T-helper 2 cell treated with Interferon-gamma antibody and Interleukin-4, amounts not matched to agents 5 μg/mL and 100 μg/mL, for 36 hours (primary cell): ENCODE measurements around the gene DHCR7.
A peak's percentile ranks its signal among the peaks of the same experiment; 100 is the strongest.

Experiments
- DNase-seq: peaks from one replicate; pipeline ENCODE4 v3.0.0; 2021; ENCODE audit warnings: low spot score
- H3K27ac Mint-ChIP-seq: one replicate; pipeline ENCODE4 v1.8.0; 2021; ENCODE audit warnings: mild to moderate bottlenecking, mixed read lengths
- H3K27me3 Mint-ChIP-seq: one replicate; pipeline ENCODE4 v1.8.0; 2021; ENCODE audit warnings: low read depth, mixed read lengths
- H3K36me3 Mint-ChIP-seq: one replicate; pipeline ENCODE4 v1.8.0; 2021; ENCODE audit warnings: low read depth, mixed read lengths
- H3K4me1 Mint-ChIP-seq: one replicate; pipeline ENCODE4 v1.8.0; 2021; ENCODE audit warnings: low read depth, mixed read lengths
- H3K4me3 Mint-ChIP-seq: one replicate; pipeline ENCODE4 v1.8.0; 2022; ENCODE audit warnings: mild to moderate bottlenecking, moderate library complexity, mixed read lengths
- H3K9me3 Mint-ChIP-seq: one replicate; pipeline ENCODE4 v1.8.0; 2021; ENCODE audit warnings: mixed read lengths

The DHCR7 gene

DNA sequence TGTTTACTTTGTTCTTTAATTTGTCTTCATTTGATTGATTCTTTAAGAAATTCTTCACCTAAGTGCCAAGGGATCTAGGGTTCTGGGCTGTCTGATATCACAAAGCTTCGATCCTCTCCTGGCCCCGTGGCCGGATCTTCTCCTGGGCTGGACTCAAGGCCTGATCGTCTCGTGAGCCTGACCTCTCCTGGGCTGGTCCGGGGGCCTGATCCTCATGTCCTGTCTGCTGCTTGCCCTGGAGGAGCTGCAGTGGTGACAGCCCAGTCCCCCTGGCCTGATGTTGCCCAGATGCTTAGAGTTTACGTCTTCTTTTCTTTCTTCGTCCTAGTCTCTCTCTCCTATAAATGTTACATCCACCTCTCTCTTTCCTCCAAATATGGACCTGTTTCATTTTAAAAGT is 8.1 kb upstream of the DHCR7 start:
- Mint-ChIP-seq H3K27me3 (no peaks in the 10 kb centered on the region), H3K4me1 (peaks cover 37% of the 10 kb centered on the region), H3K9me3 (no peaks in the 10 kb centered on the region), H3K4me3 (no peak overlapping the region), H3K27ac (no peak overlapping the region), H3K36me3 (peaks cover 39% of the 10 kb centered on the region)
- DNase-seq: no peak

DNA sequence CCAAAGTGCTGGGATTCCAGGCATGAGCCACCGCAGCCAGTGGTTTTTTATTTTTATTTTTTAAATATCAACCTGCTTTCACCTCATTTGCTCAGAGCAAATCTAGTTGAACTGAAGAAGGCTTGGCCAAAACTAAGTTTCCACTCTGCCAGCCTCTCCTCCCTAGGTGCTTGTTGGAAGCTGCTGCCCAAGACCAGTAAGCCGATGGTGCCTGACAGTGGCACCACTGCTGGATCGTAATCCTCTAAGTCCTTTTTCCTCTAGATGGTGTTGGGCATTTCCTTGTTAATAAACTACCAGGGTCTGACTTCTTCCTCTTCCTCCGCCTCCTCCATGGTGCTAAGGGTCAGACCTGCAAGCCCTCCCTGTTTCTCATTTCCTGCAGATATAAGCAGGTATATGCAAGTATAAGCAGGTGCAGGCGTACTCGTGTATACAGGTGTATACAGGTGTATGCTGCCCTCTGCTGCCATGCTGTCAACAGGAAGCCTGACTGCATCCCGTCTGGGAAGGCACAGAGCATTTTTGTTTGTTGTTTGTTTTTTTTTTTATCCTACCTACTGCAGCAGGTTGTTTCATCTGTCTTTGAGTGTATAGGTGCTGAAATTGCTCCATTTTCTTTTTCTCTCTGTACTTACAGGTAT is 6.4 kb upstream of the DHCR7 start:
- DNase-seq: no peak
- H3K4me3 Mint-ChIP-seq: peak overlapping the region; percentile 90
- H3K27me3 Mint-ChIP-seq: no peaks in the 10 kb centered on the region
- H3K9me3 Mint-ChIP-seq: no peaks in the 10 kb centered on the region
- H3K4me1 Mint-ChIP-seq: peaks cover 51% of the 10 kb centered on the region
- H3K36me3 Mint-ChIP-seq: peaks cover 24% of the 10 kb centered on the region
- H3K27ac Mint-ChIP-seq: peak overlapping the region; percentile 77

DNA sequence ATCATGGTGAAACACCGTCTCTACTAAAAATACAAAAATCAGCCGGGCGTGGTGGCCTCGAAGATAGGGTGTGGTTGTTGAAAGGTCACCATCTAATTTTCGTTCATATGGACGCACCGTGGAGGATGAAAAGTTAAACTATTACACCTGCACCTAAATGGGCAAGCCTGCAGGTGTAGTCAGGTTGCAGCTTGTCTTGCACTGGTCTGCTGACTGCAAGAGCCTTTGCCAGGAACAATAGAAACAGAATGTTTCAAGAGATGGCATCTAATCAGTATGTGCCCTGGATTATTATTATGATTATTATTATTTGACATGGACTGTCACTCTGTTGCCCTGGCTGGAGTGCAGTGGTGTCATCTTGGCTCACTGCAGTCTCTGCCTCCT is 5.7 kb upstream of the DHCR7 start:
- peaks cover 56% of the 10 kb centered on the region for H3K4me1 Mint-ChIP-seq
- DNase-seq: no peak
- no peaks in the 10 kb centered on the region for H3K9me3 Mint-ChIP-seq
- H3K36me3 Mint-ChIP-seq: peaks cover 22% of the 10 kb centered on the region
- H3K4me3 Mint-ChIP-seq: peak overlapping the region; percentile 90
- H3K27me3 Mint-ChIP-seq: no peaks in the 10 kb centered on the region
- H3K27ac Mint-ChIP-seq: peak overlapping the region; percentile 82

DNA sequence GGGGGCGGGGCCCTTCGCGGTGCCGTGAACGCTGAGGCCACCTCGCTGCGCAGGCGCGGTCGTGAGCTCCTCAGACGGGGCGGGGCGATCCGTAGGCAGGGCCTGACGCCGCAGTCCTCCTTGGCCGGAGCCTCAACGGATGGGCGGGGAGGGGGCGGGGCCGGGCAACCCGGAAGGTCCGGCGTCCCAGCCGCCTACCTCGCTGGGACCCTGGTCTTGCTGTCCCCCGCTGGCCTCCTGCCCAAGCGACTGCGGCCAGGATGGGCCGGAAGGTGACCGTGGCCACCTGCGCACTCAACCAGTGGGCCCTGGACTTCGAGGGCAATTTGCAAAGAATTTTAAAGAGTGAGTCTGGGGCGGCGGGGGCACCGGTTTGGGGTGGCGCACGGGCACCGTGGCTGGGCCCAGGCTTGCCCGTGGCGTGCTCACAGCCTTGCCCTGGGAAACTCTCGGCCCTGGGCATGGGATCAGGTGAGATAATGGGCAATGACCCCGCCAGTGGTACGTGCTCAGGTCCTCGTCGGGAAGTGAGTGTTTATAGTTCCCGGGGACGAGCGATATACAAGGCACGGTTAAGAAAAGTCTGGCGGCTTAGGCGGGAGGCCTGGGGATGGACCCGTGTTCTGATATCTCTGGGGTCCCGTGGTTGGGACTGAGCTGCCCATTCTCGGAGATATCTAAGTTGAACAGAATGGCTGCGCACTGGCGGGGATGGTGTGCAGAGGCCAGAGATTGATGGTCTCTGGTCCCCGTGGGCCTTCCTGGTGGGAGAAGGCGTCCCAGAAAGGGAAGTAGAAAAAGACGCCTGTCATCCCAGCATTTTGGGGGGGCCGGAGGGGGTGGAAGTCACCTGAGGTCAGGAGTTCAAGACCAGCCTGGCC is 5.1 kb upstream of the DHCR7 start, which contains the start of gene NADSYN1:
NADSYN1 (plus strand) TSS at position 167 of the 881 bp plus-strand sequence; CDS start at position 261, 94 bp downstream.
- Mint-ChIP-seq H3K4me3 (peak within 1 kb of the TSS; percentile 90), H3K9me3 (no peaks in the 10 kb centered on the region), H3K4me1 (peaks cover 56% of the 10 kb centered on the region), H3K27ac (peak within 1 kb of the TSS; percentile 94), H3K36me3 (peaks cover 22% of the 10 kb centered on the region), H3K27me3 (no peaks in the 10 kb centered on the region)
- peak; percentile 93 for DNase-seq

DNA sequence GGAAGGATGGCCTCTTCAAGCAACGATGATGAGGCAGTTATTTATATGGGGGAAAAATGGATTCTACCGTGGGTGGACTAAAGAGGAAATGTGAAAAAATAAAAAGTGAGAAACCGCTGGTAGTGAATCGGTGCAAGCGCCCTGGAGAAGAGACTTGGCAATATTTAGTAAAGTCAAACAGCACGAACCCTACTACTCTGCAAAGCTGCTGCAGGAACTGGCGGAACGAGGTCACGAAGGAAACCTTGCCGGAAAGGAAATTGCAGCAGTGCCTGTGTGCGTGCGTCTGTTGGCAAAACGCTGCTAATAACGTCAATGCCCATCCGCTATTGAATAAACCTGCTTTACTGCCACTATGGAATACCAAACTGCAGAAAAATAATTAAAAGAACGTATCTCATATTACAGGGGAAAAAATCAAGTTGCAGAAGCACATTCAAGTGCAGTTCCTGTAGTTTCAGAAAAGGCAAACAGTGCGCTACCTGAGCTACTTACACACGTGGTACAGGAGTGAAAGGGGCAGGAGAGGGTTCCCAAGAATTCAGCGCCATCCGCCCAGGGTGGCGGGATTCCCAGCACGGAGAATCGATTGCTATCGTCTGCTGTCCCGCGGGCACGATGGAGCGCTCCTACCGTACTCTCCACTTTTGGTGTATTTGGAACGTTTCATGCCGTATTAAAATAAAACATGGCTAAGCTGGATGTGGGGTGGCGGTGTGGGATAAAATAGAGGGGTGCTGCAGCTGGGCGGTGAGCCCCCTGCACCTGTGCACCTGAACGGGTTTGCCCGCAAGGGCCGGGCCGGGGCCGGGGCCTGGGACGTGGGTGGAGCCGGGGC is 4.2 kb upstream of the DHCR7 start:
- Mint-ChIP-seq H3K9me3 (no peaks in the 10 kb centered on the region), H3K27me3 (no peaks in the 10 kb centered on the region), H3K4me3 (peak overlapping the region; percentile 90), H3K36me3 (peaks cover 17% of the 10 kb centered on the region), H3K4me1 (peaks cover 56% of the 10 kb centered on the region), H3K27ac (peak overlapping the region; percentile 94)
- peak; percentile 42 for DNase-seq

DNA sequence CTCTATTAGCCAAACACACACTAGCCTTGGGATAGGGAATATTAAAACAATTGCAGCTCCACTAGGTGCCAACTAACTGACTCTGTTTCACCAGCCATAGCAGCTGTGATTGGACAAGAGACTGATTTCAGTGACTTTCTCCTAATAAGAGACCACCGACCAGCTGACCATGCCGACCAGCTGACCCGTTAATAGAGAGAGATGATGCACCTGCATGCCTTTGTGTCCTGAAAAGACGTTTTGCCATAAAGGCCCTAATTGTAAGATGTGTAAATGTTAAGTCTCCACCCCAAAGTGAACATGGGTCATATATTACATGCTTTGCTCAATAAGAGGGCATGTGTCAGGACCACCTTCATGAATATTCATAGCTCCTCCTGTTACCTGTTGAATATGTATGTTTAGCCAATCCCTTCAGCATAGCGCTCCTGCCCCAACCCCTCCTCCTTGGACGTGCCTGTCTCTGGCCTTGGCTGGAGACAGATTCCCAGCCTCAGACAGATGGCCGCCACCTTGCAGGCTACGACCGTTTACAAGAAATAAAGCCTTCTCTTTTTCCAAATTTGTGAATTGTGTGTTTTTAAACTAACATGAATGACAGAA is 3.5 kb upstream of the DHCR7 start:
- Mint-ChIP-seq H3K4me1 (peaks cover 60% of the 10 kb centered on the region), H3K27ac (peak overlapping the region; percentile 94), H3K36me3 (peaks cover 21% of the 10 kb centered on the region), H3K4me3 (peak overlapping the region; percentile 90), H3K27me3 (no peaks in the 10 kb centered on the region), H3K9me3 (no peaks in the 10 kb centered on the region)
- DNase-seq: peak; percentile 16

DNA sequence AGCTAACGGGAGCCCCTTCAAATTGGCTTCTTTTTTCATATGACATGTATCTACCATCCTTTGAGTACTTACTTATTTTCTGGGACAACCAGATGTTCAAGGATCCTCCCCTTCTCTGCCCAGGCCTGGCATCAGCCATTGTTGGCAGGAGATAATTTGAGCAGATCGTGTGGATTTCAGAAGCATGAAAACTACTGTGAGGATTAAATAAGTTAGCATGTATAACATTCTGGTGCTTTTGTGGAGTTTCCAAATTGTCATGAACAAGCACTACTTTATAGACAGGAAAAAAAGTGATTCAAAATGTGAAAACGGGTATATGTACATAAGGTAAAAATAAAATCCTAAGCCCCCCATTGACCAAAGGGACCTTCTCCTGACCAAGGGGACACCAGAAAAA is 2.7 kb upstream of the DHCR7 start:
- peak overlapping the region; percentile 94 for H3K27ac Mint-ChIP-seq
- H3K4me1 Mint-ChIP-seq: peaks cover 61% of the 10 kb centered on the region
- H3K27me3 Mint-ChIP-seq: no peaks in the 10 kb centered on the region
- peak overlapping the region; percentile 90 for H3K4me3 Mint-ChIP-seq
- no peak for DNase-seq
- H3K9me3 Mint-ChIP-seq: peaks cover 7% of the 10 kb centered on the region
- H3K36me3 Mint-ChIP-seq: peaks cover 26% of the 10 kb centered on the region

DNA sequence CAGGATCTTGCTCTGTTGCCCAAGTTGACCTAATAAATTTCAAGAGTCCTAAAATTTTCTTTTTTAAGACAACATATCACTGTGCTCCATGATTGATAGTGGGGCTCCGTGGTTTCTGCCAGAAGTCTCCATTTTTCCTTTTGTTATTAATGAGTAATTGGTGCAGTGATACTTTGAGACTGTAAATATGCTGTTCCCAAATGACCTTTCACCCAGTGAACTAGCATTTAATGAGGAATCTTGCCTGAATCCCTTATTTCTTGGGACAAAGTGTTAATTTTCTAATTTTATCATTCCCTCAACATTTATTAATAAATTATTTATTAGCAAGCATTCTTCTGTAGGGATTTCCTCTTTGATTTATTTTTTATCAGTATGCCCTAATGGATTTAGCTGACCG is 2.3 kb upstream of the DHCR7 start:
- peak overlapping the region; percentile 94 for H3K27ac Mint-ChIP-seq
- peaks cover 61% of the 10 kb centered on the region for H3K4me1 Mint-ChIP-seq
- peak overlapping the region; percentile 90 for H3K4me3 Mint-ChIP-seq
- peaks cover 9% of the 10 kb centered on the region for H3K9me3 Mint-ChIP-seq
- DNase-seq: no peak
- H3K27me3 Mint-ChIP-seq: no peaks in the 10 kb centered on the region
- H3K36me3 Mint-ChIP-seq: peaks cover 27% of the 10 kb centered on the region

DNA sequence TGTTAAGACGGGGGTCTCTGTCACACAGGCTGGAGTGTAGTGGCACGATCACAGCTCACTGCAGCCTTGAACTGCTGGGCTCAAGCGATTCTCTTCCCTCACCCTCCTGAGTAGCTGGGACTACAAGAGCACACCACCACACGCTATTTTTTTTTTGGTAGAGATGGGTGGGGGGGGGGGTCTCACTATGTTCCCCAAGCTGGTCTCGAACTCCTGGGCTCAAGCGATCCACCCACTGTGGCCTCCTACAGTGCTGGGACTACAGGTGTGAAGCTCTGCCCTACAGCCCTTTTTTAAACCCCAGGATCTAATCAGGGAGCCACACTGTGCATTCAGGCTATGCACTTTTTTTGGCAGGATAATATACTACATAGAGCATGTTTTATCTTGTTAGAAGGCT is 1.4 kb upstream of the DHCR7 start:
- Mint-ChIP-seq H3K4me1 (peaks cover 55% of the 10 kb centered on the region), H3K27me3 (no peaks in the 10 kb centered on the region), H3K27ac (peak overlapping the region; percentile 85), H3K4me3 (peak overlapping the region; percentile 97), H3K36me3 (peaks cover 28% of the 10 kb centered on the region), H3K9me3 (peaks cover 9% of the 10 kb centered on the region)
- DNase-seq: no peak

DNA sequence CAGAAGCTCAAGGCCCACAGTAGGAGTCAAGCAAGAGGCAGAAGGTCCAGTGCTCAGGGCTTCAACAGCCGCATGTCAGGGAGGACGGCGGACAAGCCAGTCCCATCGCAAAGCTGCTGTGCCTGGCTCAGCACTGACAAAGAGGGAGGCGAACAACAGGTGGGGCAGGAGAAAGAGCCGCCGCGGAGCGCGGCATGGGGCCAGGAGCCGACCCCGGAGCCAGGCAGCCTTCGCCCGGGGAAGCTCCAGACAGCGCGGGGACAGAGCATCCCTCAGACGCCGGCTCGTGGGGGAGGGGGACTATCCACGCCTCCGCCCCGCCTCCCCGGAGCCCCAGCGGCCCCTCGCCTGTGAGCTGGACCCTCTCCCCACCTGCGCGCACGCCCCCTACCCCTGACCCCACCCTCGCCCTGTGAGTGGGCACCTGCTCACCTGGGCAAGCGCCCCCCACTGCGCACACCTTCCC is 369 bp downstream of the DHCR7 start:
- H3K36me3 Mint-ChIP-seq: peaks cover 34% of the 10 kb centered on the region
- no peaks in the 10 kb centered on the region for H3K27me3 Mint-ChIP-seq
- peaks cover 9% of the 10 kb centered on the region for H3K9me3 Mint-ChIP-seq
- no peak for DNase-seq
- peak overlapping the region; percentile 97 for H3K4me3 Mint-ChIP-seq
- peak overlapping the region; percentile 85 for H3K27ac Mint-ChIP-seq
- H3K4me1 Mint-ChIP-seq: peaks cover 46% of the 10 kb centered on the region

DNA sequence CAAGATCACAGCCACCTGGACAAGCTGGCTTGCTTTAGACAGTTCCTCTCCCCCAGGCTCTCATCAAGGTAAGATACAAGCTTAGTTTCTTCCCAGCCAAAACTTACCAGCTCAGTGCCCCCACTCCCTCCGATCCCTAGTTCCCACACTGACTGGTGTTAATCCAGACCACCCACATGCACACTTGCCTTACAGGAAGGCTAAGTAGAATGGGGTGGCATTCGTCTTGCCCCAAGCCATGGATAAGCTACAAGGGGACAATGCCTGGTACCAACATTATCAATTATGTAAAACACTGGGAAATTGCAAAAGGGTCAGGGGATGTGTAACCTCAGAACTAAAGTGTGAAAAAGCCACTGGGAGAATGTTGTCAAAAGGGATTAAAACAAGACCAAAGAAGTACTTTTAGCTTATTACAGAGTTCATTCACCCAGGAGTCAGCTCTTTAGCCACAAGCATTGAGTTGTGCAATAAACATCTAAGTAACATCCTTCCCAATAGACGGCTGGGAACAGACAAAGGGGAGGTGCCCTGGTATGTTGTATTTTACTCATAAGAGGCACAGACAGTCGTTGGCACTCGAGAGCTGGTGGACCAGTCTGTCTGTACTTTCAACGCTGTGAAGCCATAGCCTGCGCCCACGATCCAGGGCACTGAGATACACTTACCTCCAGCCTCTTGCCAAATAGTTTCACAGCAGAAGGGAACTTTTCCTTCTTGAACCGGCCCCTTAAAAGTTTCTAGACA is 1.1 kb downstream of the DHCR7 start:
- DNase-seq: no peak
- H3K4me1 Mint-ChIP-seq: peaks cover 42% of the 10 kb centered on the region
- H3K36me3 Mint-ChIP-seq: peaks cover 37% of the 10 kb centered on the region
- no peaks in the 10 kb centered on the region for H3K27me3 Mint-ChIP-seq
- peaks cover 9% of the 10 kb centered on the region for H3K9me3 Mint-ChIP-seq
- peak overlapping the region; percentile 85 for H3K27ac Mint-ChIP-seq
- H3K4me3 Mint-ChIP-seq: peak overlapping the region; percentile 97

DNA sequence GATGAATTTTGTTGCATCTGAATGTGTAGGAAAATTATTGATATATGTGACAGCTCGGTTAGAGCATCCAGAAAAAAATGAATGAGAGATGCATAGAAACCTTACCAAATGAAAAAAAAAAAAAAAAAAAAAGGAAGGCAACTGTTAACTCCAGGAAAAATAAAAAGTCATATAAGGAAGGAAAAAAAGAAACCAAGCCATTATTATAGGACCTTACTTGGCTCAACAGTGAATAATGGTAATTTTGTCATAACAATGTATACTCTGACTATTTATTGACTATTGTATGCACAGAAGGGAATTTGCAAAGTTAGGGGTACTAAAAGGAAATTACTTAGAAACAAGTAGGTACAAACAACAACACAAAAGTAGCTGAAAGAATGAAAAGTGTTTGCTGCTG is 2.0 kb downstream of the DHCR7 start:
- peaks cover 9% of the 10 kb centered on the region for H3K9me3 Mint-ChIP-seq
- peaks cover 34% of the 10 kb centered on the region for H3K4me1 Mint-ChIP-seq
- H3K27ac Mint-ChIP-seq: no peak overlapping the region
- peaks cover 38% of the 10 kb centered on the region for H3K36me3 Mint-ChIP-seq
- DNase-seq: no peak
- H3K4me3 Mint-ChIP-seq: peak overlapping the region; percentile 49
- H3K27me3 Mint-ChIP-seq: no peaks in the 10 kb centered on the region

DNA sequence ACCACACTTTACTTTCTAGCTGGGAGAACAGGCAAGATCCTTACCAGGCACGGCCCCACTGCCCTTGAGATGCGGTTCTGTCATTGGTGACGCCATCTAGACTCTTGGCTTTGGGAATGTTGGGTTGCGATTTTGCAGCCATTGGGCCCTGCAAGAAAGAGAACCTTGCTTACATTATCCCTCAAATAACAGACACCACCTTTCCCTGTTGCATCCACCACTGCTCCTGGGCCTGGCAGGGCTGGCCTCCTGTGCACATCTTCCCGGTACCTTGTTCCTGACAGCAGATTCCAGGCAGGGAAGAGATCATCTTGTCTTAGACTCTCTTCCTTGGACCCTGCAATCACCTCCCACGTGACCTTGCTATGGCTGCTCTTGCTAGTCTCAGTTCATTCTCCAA is 3.4 kb downstream of the DHCR7 start:
- peaks cover 9% of the 10 kb centered on the region for H3K9me3 Mint-ChIP-seq
- no peak overlapping the region for H3K27ac Mint-ChIP-seq
- no peak overlapping the region for H3K4me3 Mint-ChIP-seq
- peaks cover 22% of the 10 kb centered on the region for H3K4me1 Mint-ChIP-seq
- H3K27me3 Mint-ChIP-seq: no peaks in the 10 kb centered on the region
- DNase-seq: no peak
- H3K36me3 Mint-ChIP-seq: peaks cover 48% of the 10 kb centered on the region
